Panc1 (cell line): ENCODE data around the gene ZDHHC11. TPM values are rescaled to one million over a fixed set of nuclear protein-coding genes. Genes with fewer than 3 reads are reported as not detected.
"Not testable (repeated sequence)": the region's sequence is repeated elsewhere in the genome, so short reads cannot be mapped to it uniquely, and the experiment has no call there.

Source experiments
- ATAC-seq: fragments of 200-7000 bp; cut with Tn5 transposase; 2 replicates; pipeline ENCODE4 v1.9.1; 2020; ENCODE audit warnings: mild to moderate bottlenecking, moderate library complexity
- BruUV-seq: library from RNA; stranded (reverse); fragments of 400-500 nt; replicated peaks from 2 replicates; lab custom pipeline; 2021; lab: Mats Ljungman, UMichigan
- CTCF ChIA-PET: fragments of 300-600 bp; sonication (Branson Sonifier 250); formaldehyde crosslinking; loops from one replicate; lab custom pipeline; 2022; ENCODE audit warnings: antibody characterized with exemption; lab: Charles Lee
- POLR2A ChIA-PET: fragments of 300-600 bp; sonication (Branson Sonifier 250); formaldehyde crosslinking; loops from one replicate; lab custom pipeline; 2022; ENCODE audit warnings: antibody characterized with exemption; lab: Charles Lee
- DNase-seq: peaks from one replicate; pipeline ENCODE4 v3.0.0-alpha.2; 2010; ENCODE audit warnings: low read depth, low spot score
- H3K27ac ChIP-seq: 2 replicates; pipeline ENCODE4 v1.5.1; 2011; ENCODE audit warnings: mild to moderate bottlenecking, low read length, inconsistent platforms
- H3K27me3 ChIP-seq: fragments of 200-500 bp; sonication (Bioruptor generic); 2 replicates; pipeline ENCODE4 v1.6.0; 2014; ENCODE audit warnings: low read length, inconsistent platforms; ENCODE audit not compliant: control insufficient read depth, insufficient read depth
- H3K36me3 ChIP-seq: fragments of 200-500 bp; sonication (Bioruptor generic); 2 replicates; pipeline ENCODE4 v1.5.1; 2014; ENCODE audit warnings: inconsistent platforms, mild to moderate bottlenecking, low read length, moderate library complexity; ENCODE audit not compliant: control insufficient read depth, insufficient read depth
- H3K4me1 ChIP-seq: 2 replicates; pipeline ENCODE4 v1.5.1; 2011; ENCODE audit warnings: inconsistent platforms, mild to moderate bottlenecking, low read length, moderate library complexity; ENCODE audit not compliant: control insufficient read depth, insufficient read depth
- H3K4me3 ChIP-seq, 2 experiments: 2 replicates each; pipeline ENCODE4 v1.5.1; 2011 to 2012; ENCODE audit warnings: low read depth in 2 of 2, low read length in 2 of 2, mild to moderate bottlenecking in 2 of 2, inconsistent platforms in 1 of 2, moderate library complexity in 1 of 2
- H3K9me3 ChIP-seq: fragments of 200-500 bp; sonication (Bioruptor generic); 2 replicates; pipeline ENCODE4 v1.5.1; 2014; ENCODE audit warnings: low read depth, mild to moderate bottlenecking, inconsistent platforms, low read length, moderate library complexity; ENCODE audit not compliant: control insufficient read depth, insufficient read depth
- POLR2AphosphoS5 ChIP-seq: IDR thresholded peaks from 2 replicates; pipeline ENCODE4 v1.6.1; 2012; ENCODE audit warnings: mild to moderate bottlenecking, low read depth, low read length, moderate library complexity
- SIN3A ChIP-seq: IDR thresholded peaks from 2 replicates; pipeline ENCODE4 v1.6.1; 2012; ENCODE audit warnings: low read depth, mild to moderate bottlenecking, low read length, moderate library complexity, borderline replicate concordance; ENCODE audit not compliant: insufficient read depth
- TCF7L2 ChIP-seq: IDR thresholded peaks from 2 replicates; pipeline ENCODE4 v1.6.1; 2011; ENCODE audit warnings: mild to moderate bottlenecking, low read depth, low read length, inconsistent platforms
- in situ Hi-C: cut with HindIII; loops from 2 replicates; pipeline ENCODE4 v1.10.0; 2016; ENCODE audit warnings: low sequenced_read_pairs, low pct_unique_long_range_greater_than_20kb
- intact Hi-C: fragments of 100-400 bp; cut with micrococcal nuclease; formaldehyde crosslinking; loops from one replicate; pipeline ENCODE4 v1.10.0; 2022; ENCODE audit not compliant: unreplicated experiment
- total RNA-seq: library from RNA; stranded (reverse); gene quantifications from one replicate; pipeline ENCODE4 v1.2.1, GENCODE V29; 2021; ENCODE audit not compliant: unreplicated experiment
- TF ChIP-seq, protein P1 (sequence below): fragments of 450-650 bp; IDR thresholded peaks from 2 replicates; pipeline ENCODE4 v1.5.1; 2017; ENCODE audit warnings: mild to moderate bottlenecking
- TF ChIP-seq, protein P2 (sequence below), 2 experiments: IDR thresholded peaks; 2 replicates each; pipeline ENCODE4 v1.6.1; 2011 to 2012; ENCODE audit warnings: low read depth in 2 of 2, control low read depth in 1 of 2, low read length in 1 of 2, mild to moderate bottlenecking in 1 of 2, moderate library complexity in 1 of 2; ENCODE audit not compliant: insufficient read depth in 1 of 2

The ZDHHC11 gene
- total RNA-seq, 1 experiment from 2014 or later: 3.0 TPM

DNA sequence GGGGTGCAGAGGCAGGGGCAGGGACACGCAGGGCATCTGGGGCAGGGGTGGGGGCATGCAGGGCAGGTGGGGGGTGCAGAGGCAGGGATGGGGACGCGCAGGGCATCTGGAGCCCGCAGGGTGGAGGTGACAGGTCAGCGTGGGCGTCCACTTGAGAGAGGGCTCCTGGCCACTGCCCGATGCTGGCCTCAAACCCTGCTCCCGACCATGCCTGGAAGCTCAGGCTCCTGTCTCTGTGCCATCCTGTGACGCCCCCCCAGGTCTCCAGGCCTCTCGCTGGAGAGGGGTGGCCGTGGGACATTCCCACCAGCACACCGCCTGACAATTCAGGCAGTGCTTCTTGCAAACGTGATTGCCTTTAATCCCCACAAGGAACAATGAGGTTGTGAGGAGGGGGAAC lies 99.3 kb downstream of the ZDHHC11 start:
- no peaks in the 10 kb centered on the region for H3K27me3 ChIP-seq
- TF ChIP-seq TCF7L2 (no peak), SIN3A (no peak), POLR2AphosphoS5 (no peak)
- TF ChIP-seq, protein P1, sequence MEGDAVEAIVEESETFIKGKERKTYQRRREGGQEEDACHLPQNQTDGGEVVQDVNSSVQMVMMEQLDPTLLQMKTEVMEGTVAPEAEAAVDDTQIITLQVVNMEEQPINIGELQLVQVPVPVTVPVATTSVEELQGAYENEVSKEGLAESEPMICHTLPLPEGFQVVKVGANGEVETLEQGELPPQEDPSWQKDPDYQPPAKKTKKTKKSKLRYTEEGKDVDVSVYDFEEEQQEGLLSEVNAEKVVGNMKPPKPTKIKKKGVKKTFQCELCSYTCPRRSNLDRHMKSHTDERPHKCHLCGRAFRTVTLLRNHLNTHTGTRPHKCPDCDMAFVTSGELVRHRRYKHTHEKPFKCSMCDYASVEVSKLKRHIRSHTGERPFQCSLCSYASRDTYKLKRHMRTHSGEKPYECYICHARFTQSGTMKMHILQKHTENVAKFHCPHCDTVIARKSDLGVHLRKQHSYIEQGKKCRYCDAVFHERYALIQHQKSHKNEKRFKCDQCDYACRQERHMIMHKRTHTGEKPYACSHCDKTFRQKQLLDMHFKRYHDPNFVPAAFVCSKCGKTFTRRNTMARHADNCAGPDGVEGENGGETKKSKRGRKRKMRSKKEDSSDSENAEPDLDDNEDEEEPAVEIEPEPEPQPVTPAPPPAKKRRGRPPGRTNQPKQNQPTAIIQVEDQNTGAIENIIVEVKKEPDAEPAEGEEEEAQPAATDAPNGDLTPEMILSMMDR: no peak
- TF ChIP-seq, protein P2, sequence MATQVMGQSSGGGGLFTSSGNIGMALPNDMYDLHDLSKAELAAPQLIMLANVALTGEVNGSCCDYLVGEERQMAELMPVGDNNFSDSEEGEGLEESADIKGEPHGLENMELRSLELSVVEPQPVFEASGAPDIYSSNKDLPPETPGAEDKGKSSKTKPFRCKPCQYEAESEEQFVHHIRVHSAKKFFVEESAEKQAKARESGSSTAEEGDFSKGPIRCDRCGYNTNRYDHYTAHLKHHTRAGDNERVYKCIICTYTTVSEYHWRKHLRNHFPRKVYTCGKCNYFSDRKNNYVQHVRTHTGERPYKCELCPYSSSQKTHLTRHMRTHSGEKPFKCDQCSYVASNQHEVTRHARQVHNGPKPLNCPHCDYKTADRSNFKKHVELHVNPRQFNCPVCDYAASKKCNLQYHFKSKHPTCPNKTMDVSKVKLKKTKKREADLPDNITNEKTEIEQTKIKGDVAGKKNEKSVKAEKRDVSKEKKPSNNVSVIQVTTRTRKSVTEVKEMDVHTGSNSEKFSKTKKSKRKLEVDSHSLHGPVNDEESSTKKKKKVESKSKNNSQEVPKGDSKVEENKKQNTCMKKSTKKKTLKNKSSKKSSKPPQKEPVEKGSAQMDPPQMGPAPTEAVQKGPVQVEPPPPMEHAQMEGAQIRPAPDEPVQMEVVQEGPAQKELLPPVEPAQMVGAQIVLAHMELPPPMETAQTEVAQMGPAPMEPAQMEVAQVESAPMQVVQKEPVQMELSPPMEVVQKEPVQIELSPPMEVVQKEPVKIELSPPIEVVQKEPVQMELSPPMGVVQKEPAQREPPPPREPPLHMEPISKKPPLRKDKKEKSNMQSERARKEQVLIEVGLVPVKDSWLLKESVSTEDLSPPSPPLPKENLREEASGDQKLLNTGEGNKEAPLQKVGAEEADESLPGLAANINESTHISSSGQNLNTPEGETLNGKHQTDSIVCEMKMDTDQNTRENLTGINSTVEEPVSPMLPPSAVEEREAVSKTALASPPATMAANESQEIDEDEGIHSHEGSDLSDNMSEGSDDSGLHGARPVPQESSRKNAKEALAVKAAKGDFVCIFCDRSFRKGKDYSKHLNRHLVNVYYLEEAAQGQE (IDR thresholded peaks at IDR 0.05; ENCODE audit: insufficient read depth in 1 of 2, low read depth in 2 of 2, low read length in 1 of 2): no peak
- intact Hi-C loops (no loop called here), in situ Hi-C loops (no loop called here)
- BruUV-seq: no TSS peak
- ChIA-PET CTCF (no interaction called here), POLR2A (no interaction called here)
- ATAC-seq (no peak), DNase-seq (no peak)
- H3K4me3 ChIP-seq: no peak overlapping the region
- no peaks in the 10 kb centered on the region for H3K36me3 ChIP-seq
- H3K4me1 ChIP-seq: no peaks in the 10 kb centered on the region
- H3K27ac ChIP-seq: no peak overlapping the region
- no peaks in the 10 kb centered on the region for H3K9me3 ChIP-seq

DNA sequence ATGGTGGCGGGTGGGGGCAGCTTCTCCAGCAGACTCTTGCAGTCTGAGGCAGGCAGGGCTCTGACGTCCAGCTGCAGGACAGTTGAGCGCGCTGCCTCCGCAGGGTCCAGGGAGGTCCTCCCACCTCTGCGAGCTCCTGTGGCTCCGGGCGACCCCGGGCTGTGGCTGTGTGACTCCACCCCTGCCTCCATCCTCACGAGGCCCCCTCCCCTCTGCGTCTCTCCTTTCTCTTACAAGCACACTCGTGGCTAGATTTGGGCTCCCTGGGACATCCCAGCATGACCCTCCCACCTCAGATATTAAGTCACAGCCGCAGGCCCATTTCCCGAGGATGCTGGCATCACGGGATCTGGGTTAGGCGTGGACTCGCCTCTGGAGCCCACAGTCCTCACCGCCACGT lies 100.6 kb downstream of the ZDHHC11 start:
- ATAC-seq, CTCF ChIA-PET, H3K4me3 ChIP-seq, intact Hi-C loops, DNase-seq, H3K36me3 ChIP-seq, H3K27ac ChIP-seq, H3K4me1 ChIP-seq, POLR2A ChIA-PET, BruUV-seq, H3K27me3 ChIP-seq, H3K9me3 ChIP-seq, in situ Hi-C loops: not testable (repeated sequence)

DNA sequence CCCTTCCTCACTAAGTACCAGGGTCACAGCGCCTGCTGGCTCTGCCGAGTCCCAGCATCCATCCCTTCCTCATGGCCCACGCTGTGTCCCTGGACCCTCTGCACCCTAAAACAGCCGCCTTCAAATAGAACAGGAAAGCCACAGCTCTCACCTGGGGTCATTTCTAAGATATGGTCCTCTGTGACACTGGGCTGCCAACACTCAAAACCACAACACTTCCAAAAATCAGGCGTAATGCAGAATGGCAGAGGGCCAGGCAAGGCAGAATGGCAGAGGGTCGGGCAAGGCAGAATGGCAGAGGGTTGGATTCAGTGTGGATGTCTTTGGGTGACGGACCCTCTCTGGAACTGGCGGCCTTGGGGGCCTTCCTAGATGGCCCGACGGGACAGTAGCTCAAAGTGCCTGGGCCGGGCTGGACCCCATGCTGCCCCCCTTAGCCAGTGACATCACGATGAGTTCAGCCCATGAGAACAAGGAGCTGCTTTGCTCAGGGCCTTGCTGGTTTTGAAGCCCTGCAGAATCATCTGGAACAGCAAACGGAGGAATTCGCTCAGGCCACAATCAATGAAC lies 101.6 kb downstream of the ZDHHC11 start:
- intact Hi-C loops (no loop called here), in situ Hi-C loops (no loop called here)
- no peak for DNase-seq
- no peaks in the 10 kb centered on the region for H3K36me3 ChIP-seq
- POLR2A ChIA-PET: no interaction called here
- H3K4me1 ChIP-seq: no peaks in the 10 kb centered on the region
- no TSS peak for BruUV-seq
- CTCF ChIA-PET: no interaction called here
- ATAC-seq: no peak
- H3K27ac ChIP-seq: no peak overlapping the region
- TF ChIP-seq, protein P2 (IDR thresholded peaks at IDR 0.05; ENCODE audit: insufficient read depth in 1 of 2, low read depth in 2 of 2, low read length in 1 of 2): no peak
- TF ChIP-seq TCF7L2 (no peak), SIN3A (no peak), POLR2AphosphoS5 (no peak)
- TF ChIP-seq, protein P1: no peak
- no peaks in the 10 kb centered on the region for H3K9me3 ChIP-seq
- no peaks in the 10 kb centered on the region for H3K27me3 ChIP-seq
- no peak overlapping the region for H3K4me3 ChIP-seq
